Memory B cell (primary cell): ENCODE results near the gene SEPHS2.
"Not testable (repeated sequence)": the region's sequence is repeated elsewhere in the genome, so short reads cannot be mapped to it uniquely, and the experiment has no call there.

Experiments
- ATAC-seq: fragments of 150-1000 bp; cut with Tn5 transposase; 2 replicates; pipeline ENCODE4 v1.10.0; 2021; ENCODE audit warnings: low read depth, mild to moderate bottlenecking, moderate library complexity
- DNase-seq, 2 donors: peaks; one replicate each; pipeline ENCODE4 v3.0.0; 2022; ENCODE audit warnings: low spot score in 2 of 2
- H3K27ac Mint-ChIP-seq: one replicate; pipeline ENCODE4 v1.8.0; 2022; ENCODE audit warnings: mild to moderate bottlenecking, moderate library complexity, mixed read lengths
- H3K27me3 Mint-ChIP-seq: one replicate; pipeline ENCODE4 v1.8.0; 2022; ENCODE audit warnings: mixed read lengths
- H3K36me3 Mint-ChIP-seq: one replicate; pipeline ENCODE4 v1.8.0; 2022; ENCODE audit warnings: mild to moderate bottlenecking, mixed read lengths
- H3K4me1 Mint-ChIP-seq: one replicate; pipeline ENCODE4 v1.8.0; 2022; ENCODE audit warnings: mixed read lengths
- H3K4me3 Mint-ChIP-seq: one replicate; pipeline ENCODE4 v1.8.0; 2022; ENCODE audit warnings: mild to moderate bottlenecking, moderate library complexity, mixed read lengths
- H3K9me3 Mint-ChIP-seq: one replicate; pipeline ENCODE4 v1.8.0; 2022; ENCODE audit warnings: mixed read lengths

SEPHS2 gene

GRCh38 chr16:30407804-30408534 is 37.7 kb downstream of the SEPHS2 start:
- Mint-ChIP-seq H3K27me3 (peaks cover 2% of the 10 kb centered on the region), H3K4me3 (peak overlapping the region; percentile 99), H3K9me3 (no peaks in the 10 kb centered on the region), H3K4me1 (peaks cover 25% of the 10 kb centered on the region), H3K27ac (no peak overlapping the region), H3K36me3 (peaks cover 5% of the 10 kb centered on the region)
- ATAC-seq = no peak
- DNase-seq = no peak

DNA sequence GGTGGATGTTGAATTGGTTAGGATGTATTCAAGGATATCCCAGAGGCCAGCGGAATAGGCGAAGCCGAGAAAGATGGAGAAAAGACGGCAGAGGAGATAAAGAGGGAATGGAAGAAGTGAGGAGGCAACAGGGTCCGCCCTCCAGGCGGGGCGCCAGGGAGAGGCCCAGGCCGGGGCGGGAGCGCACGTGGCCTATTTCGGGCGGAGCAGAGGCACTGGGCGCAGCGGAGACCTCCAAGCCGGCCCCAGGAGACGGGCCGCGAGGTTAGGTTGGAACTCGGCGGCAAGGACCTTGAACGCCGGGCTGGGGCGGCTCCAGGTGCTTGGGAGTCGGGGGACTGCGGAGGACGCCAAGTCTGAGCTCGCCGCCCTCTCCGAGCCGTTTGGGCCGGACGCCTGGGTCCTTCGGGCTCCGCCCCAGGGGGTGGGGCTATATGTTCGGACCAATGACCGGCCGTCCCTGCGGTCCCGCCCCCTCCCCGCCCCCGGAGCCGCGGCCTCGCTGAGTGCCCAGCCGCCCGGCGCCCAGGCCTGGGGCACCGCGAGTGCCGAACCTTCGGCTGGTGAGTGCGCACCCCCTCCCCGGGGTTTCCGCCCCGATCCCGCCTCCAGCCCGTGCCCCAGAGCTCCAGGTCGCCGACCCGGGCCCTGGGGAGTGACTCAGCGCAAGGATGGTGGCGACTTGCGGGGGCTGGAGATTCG is 38.4 kb downstream of the SEPHS2 start, which contains the start of gene ZNF771:
Gene ZNF771, plus strand, starts transcription at position 505 of the 702 bp plus-strand sequence. CDS start 448 bp downstream, outside the sequence.
- H3K36me3 Mint-ChIP-seq = peaks cover 4% of the 10 kb centered on the region

DNA sequence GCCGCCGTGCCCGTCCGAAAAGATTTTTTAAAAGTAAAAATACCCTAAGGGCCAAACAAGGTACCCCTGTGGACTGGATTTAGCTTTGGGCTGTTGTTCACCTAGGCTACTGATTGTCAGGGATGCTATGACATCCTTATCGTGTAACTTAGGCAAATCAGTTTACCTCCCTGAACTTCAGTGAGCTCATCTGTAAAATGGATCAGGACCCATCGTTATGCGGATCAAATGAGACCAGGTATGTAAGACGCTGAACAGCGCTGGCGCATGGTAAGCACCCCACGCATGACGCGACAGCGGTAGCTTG is 38.9 kb downstream of the SEPHS2 start:
- ATAC-seq (peak; percentile 28), DNase-seq (no peak)
- peak overlapping the region; percentile 93 for H3K27ac Mint-ChIP-seq
- peak overlapping the region; percentile 99 for H3K4me3 Mint-ChIP-seq
- peaks cover 26% of the 10 kb centered on the region for H3K4me1 Mint-ChIP-seq
- H3K9me3 Mint-ChIP-seq = no peaks in the 10 kb centered on the region
- no peaks in the 10 kb centered on the region for H3K36me3 Mint-ChIP-seq
- peaks cover 3% of the 10 kb centered on the region for H3K27me3 Mint-ChIP-seq

More for the DNA sequence above, 38.4 kb downstream of the SEPHS2 start, which contains the start of gene ZNF771:
- peak; percentile 84 for ATAC-seq
- peak; percentile 80 to 85 for DNase-seq
- Mint-ChIP-seq H3K4me1 (peaks cover 26% of the 10 kb centered on the region), H3K27me3 (peaks cover 2% of the 10 kb centered on the region), H3K9me3 (no peaks in the 10 kb centered on the region), H3K27ac (peak within 1 kb of the TSS; percentile 93), H3K4me3 (peak within 1 kb of the TSS; percentile 99)

DNA sequence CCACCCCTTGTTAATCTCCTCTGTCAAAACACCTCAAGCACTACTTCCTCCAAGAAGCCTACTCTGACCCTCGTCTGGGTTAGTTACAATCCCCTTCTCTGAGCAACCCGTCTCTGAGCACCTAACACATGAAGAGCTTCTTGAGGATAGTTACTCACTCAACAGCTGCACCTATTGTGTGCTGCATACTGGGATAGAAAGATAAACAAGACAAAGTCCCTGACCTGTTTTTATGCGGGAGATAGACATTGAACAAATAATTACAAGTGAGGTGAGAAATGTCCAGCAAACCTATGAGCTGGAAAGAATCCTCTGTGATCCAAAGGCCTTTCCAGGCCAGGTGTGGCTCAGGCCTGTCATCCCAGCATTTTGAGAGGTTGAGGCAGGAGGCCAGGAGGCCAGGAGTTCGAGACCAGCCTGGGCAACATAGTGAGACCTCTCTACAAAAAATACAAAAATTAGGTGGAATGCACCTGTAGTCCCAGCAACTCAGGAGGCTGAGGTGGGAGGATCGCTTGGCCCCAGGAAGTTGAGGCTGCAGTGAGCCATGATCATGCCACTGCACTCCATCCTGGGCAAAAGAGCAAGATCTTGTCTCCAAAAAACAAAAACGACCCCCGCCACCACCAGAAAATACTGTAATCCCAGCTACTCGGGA is 43.8 kb downstream of the SEPHS2 start:
- no peak for ATAC-seq
- DNase-seq = no peak
- no peak overlapping the region for H3K27ac Mint-ChIP-seq

GRCh38 chr16:30399435-30400186 is 46.1 kb downstream of the SEPHS2 start:
- H3K4me3 Mint-ChIP-seq = peak overlapping the region; percentile 87
- DNase-seq (no peak), ATAC-seq (no peak)
- peaks cover 4% of the 10 kb centered on the region for H3K27me3 Mint-ChIP-seq
- H3K36me3 Mint-ChIP-seq = peaks cover 3% of the 10 kb centered on the region
- no peaks in the 10 kb centered on the region for H3K9me3 Mint-ChIP-seq
- peak overlapping the region; percentile 35 for H3K27ac Mint-ChIP-seq
- peaks cover 23% of the 10 kb centered on the region for H3K4me1 Mint-ChIP-seq

More for the DNA sequence above, 43.8 kb downstream of the SEPHS2 start:
- peaks cover 17% of the 10 kb centered on the region for H3K4me1 Mint-ChIP-seq
- peaks cover 3% of the 10 kb centered on the region for H3K36me3 Mint-ChIP-seq
- H3K4me3 Mint-ChIP-seq = peak overlapping the region; percentile 87
- H3K9me3 Mint-ChIP-seq = no peaks in the 10 kb centered on the region
- H3K27me3 Mint-ChIP-seq = peaks cover 4% of the 10 kb centered on the region

GRCh38 chr16:30398661-30399434 is 46.8 kb downstream of the SEPHS2 start:
- H3K36me3 Mint-ChIP-seq = peaks cover 3% of the 10 kb centered on the region

GRCh38 chr16:30397776-30398660 is 47.7 kb downstream of the SEPHS2 start:
- Mint-ChIP-seq H3K4me1 (peaks cover 21% of the 10 kb centered on the region), H3K4me3 (no peak overlapping the region), H3K27ac (no peak overlapping the region), H3K27me3 (peaks cover 2% of the 10 kb centered on the region), H3K9me3 (no peaks in the 10 kb centered on the region), H3K36me3 (peaks cover 3% of the 10 kb centered on the region)
- DNase-seq (no peak), ATAC-seq (no peak)

More at GRCh38 chr16:30398661-30399434, 46.8 kb downstream of the SEPHS2 start:
- Mint-ChIP-seq H3K4me1 (peaks cover 24% of the 10 kb centered on the region), H3K27me3 (peaks cover 4% of the 10 kb centered on the region), H3K27ac (no peak overlapping the region), H3K4me3 (peak overlapping the region; percentile 24), H3K9me3 (no peaks in the 10 kb centered on the region)
- DNase-seq (no peak), ATAC-seq (no peak)

DNA sequence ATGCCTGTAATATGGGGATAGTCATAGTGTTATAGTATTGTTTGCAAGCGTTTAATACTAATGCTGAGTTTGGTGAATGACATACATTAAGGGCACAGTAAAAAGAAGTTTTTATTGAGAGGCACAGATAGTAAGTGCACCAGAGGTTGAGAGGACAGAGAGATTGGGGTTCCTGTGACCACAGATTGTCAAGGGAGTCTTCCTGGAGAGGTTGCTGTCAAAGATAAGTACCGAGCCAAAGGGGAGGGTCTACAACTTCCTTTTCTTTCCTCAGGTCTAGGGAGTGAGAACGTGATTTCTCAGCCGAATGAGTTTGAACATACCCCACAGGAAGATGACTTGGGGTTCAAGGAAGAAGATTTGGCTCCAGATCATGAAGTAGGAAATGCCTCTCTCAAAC is 48.6 kb downstream of the SEPHS2 start:
- Mint-ChIP-seq H3K4me3 (peak overlapping the region; percentile 43), H3K27ac (no peak overlapping the region), H3K9me3 (no peaks in the 10 kb centered on the region), H3K4me1 (peaks cover 20% of the 10 kb centered on the region), H3K27me3 (peaks cover 2% of the 10 kb centered on the region), H3K36me3 (peaks cover 3% of the 10 kb centered on the region)
- ATAC-seq = no peak
- DNase-seq = no peak

DNA sequence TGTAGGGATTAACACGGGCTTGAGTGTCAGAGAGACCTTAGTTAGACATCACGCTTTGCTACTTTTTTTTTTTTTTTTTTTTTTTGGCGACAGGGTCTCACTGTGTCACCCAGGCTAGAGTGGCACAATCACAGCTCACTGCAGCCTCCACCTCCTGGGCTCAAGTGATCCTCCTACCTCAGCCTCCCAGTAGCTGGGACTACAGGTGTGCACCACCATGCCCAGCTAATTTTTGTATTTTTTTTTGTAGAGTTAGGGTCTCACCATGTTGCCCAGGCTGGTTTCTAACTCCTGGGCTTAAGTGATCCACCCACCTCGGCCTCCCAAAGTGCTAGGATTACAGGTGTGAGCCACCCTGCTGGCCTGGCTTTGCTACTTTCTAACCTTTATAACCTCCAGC is 49.0 kb downstream of the SEPHS2 start:
- Mint-ChIP-seq H3K27ac (peak overlapping the region; percentile 58), H3K4me3 (peak overlapping the region; percentile 43), H3K4me1 (peaks cover 18% of the 10 kb centered on the region)
- H3K27me3 Mint-ChIP-seq, DNase-seq, H3K9me3 Mint-ChIP-seq, H3K36me3 Mint-ChIP-seq, ATAC-seq: not testable (repeated sequence)

GRCh38 chr16:30395992-30396585 is 49.6 kb downstream of the SEPHS2 start:
- Mint-ChIP-seq H3K9me3 (no peaks in the 10 kb centered on the region), H3K4me1 (peaks cover 16% of the 10 kb centered on the region), H3K36me3 (peaks cover 3% of the 10 kb centered on the region), H3K27me3 (no peaks in the 10 kb centered on the region), H3K27ac (peak overlapping the region; percentile 58), H3K4me3 (peak overlapping the region; percentile 81)
- ATAC-seq (no peak), DNase-seq (no peak)

DNA sequence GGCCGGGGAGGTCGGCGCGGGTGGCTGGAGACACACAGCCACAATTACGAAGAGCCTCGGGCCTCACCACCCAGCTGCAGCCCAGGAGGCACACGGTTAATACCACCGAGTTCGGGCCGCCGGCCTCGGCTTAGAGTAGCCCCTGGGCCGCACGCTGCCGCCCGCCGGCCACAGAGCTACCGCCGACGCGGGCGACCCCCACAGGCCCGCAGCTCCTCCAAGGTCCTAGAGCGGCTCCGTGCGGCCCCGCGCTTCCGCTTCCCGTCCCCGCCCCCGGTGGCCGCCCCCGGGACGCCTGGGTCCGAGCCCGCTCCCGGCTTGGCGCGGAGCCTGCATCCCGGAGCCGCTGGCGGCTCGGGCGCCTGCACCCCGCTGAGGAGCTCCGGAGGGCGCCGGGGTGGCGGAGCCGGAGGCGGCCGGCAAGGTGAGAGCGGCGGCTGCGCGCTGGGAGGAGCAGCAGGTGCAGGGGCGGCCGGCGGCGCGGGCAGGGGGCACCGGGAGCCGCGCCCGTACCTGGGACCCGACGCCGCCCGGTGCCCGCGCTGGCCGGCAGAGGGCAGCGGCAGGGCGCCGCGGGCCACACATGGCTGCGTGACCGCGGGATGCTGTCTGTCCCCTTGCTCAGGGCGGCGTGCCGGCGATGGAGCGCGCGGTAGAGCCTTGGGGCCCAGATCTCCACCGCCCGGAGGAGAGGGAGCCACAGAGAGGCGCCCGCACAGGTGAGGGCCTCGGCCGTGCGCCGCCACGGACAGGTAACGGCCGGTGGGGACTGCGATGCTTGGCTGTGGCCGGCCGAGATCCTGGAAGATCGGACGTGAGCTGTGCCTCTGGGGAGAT is 50.3 kb downstream of the SEPHS2 start, which contains the start of gene ZNF48:
Gene ZNF48, plus strand, starts transcription at position 266 of the 837 bp plus-strand sequence. Its CDS starts 375 bp downstream, at position 641.
- peak within 1 kb of the TSS; percentile 83 for H3K27ac Mint-ChIP-seq
- H3K4me1 Mint-ChIP-seq = peaks cover 16% of the 10 kb centered on the region
- H3K4me3 Mint-ChIP-seq = peak within 1 kb of the TSS; percentile 81
- no peaks in the 10 kb centered on the region for H3K27me3 Mint-ChIP-seq
- H3K9me3 Mint-ChIP-seq = no peaks in the 10 kb centered on the region
- peak; percentile 61 to 69 for DNase-seq
- ATAC-seq = peak; percentile 93
- H3K36me3 Mint-ChIP-seq = peaks cover 3% of the 10 kb centered on the region
